Renal cortical epithelial cell (primary cell): ENCODE data around the gene OSM. TPM values are rescaled to one million over a fixed set of nuclear protein-coding genes. Genes with fewer than 3 reads are reported as not detected.
A peak's percentile ranks its signal among the peaks of the same experiment; 100 is the strongest.

ENCODE experiments used
- DNase-seq: peaks from one replicate; pipeline ENCODE4 v3.0.0-alpha.2; 2011; ENCODE audit warnings: low read depth
- total RNA-seq: library from RNA; depleted of rRNA; stranded (reverse); fragments of >200 nt; gene quantifications from 2 replicates; pipeline ENCODE4 v1.2.3, GENCODE V29; 2014

Gene OSM
- total RNA-seq: not detected in 2 replicates

DNA sequence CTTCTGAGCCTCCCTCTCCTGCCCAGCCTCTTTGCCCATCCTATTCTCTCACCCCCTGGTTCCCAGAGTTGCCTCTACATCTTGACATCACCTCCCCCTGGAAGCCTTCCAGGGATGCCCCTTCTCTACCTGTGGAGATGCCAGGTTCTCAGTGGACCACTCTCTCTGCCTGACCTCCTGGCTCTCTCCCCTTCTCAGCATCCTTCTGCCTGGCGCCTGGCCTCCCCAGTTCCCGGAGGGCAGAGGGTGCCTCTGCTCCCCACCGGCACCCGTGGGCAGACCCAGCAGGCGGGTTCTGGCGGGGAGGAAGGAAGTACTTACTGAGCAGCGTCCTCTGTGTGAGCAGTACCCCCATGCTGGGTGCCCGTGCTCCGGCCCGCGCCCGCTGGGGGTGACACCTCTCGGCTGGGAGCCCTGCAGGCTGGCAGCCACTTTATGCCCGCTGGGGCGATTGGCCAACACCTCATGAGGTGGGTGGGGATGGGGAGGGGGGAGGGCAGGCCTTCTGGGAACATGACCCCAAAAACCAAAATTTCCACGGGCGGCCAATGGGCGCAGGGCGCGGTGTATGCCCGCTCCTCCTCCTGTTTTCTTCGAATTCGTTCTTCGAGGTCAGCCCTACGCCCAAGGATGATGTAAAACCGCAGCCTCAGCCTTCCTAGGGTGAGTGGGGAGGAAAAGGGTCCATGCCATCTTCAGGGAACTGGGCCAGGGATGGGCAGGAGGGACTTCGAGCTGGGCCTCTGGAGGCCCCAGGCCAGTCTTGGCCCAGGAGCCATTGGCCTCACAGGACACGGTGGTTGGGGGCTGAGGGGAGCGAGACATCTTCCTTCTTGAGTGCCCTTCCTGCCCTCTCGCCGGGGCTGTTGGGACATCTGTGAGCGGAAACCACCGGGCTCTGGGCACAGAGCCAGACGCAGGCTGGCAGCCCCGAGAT is at the start of gene OSM:
Gene OSM (minus strand): TSS at position 407 of the 937 bp plus-strand sequence. CDS start 52 bp downstream, at position 355.
- DNase-seq: no peak

DNA sequence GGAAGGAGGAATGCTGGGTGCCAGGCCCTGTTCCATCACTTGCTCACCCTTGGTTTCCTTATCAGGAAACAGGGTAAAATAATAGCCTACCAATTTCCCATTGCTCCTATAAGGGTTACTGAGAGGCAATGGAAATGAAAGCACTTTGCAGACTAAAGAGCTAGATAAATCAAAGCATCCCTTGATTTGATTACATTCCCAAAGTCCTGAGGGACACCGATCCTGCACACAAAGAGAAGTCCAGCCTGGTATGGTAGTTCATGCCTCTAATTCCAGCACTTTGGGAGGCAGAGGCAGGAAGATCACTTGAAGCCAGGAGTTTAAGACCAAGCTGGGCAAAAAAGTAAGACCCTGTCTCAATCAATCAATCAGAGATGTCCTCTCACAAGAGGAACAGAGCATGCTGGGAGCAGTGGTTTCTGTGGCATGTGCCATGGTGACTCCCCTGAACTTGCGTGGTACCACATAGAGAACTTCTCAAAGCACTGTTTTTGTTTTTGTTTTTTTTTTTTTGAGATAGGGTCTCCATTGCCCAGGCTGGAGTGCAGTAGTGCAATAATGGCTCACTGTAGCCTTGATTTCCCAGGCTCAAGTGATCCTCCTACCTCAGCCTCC is 49.4 kb upstream of the OSM start:
- no peak for DNase-seq

DNA sequence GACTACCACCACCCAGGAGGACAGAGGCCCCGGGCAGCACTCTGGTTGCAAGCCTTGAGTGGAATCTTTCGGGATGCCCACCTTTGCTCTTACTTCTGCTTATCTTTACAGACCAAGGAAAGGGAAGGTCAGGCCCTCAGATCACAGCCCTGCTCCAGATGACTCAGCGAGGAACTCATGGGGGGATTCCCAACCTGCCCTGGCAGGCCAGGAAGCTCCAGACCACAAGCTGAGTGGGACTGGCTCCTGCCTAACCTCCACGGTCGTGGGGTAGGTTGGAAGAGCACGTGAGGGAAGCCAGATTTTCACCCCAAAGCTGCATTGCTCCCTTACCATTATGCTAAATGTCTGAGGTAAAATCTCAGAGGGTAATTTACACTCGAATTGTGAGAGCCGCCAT is 48.3 kb upstream of the OSM start:
- DNase-seq: peak; percentile 67

DNA sequence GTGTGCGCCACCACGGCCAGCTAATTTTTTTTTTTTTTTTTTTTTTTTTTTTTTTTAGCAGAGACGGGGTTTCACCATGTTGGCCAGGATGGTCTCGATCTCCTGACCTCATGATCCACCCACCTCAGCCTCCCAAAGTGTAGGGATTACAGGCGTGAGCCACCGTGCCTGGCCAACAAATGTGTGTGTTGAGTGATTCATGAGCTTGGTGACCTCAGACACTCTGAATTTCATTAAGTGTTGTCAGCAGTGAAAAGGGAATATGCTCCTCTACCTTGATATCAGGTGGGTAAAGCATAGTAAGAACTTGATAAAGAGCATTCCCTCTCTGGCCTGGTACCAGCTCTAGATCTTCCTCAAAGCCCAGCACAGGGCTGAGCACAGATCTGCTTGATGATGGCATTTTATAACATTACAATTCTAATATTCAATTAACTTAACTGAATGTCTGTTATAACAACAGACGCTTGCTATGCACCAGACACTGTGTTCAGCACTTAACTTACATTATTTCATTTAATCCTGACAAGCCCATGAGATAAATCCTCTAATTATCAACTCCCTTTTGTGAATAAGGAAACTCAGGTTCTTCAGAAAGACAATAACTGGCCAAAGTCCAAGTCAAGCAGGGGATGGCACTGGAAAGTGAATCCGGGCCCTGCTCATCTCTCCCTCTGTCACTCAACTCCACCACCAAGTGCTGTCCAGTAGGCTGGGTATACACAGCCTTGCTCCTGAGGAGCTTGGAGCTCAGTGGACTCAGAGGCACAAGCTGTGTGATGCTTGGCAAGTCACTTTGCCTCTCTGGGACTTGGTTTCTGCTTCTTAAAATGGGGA is 47.1 kb upstream of the OSM start:
- no peak for DNase-seq

DNA sequence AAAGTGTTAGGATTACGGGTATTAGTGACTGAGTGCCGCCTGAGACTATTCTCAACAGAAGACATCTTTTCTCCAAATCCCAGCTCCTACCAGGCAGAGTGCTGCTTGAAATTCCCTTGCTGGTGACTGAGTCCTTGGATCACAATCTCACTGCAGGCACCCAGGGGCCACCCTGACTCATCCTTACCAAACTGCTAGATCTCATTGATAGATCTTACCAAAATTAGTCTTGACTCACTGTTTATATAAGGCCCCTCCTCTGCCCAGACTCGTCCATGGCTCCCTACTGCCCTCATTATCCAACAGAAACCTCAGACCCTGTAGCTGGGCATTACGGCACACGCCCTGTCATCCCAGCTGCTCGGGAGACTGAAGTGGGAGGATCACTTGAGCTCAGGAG is 45.4 kb upstream of the OSM start:
- peak; percentile 89 for DNase-seq

DNA sequence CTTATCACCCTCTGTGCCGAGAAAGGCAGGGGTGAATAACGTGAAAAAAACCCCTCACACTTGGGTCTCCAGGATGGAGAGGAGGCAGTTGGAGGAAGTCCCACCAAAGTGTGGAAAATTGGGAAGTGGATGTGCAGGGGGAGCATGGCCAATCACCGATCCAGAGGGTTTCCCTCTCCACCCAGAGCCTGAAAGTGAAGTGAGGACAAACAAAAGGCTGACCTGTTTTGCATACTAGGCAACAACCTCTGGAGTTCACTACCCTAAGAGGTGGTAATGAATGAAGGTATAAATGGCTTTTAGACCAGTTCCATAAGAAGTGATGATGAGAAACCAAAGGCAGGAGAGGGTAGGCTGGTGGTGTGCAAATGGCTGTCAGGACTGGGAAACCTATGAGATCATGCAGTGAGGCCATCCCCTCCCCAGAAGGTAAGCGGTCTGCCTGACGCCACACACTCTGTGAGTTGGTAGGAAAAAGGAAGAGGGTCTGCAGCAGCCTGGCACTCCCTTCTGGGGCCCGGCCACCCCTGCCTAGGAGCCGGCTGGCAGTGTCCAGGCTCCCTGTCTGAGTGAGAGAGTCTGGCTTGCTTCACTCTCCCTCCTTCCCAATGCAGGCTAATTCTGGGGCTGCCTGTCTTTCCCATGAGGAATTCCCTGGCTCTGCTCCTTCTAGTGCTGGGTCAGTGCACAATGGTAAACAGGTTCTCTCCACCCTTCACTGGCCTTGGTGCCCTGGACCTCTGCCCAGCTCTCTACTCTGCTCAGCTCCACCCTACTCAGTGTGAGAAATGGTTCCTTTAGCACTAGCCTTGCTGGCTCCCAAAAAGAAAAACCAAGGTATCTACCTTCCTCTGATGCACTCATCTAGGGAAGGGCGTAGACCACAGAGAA is 44.5 kb upstream of the OSM start:
- DNase-seq: peak; percentile 96

DNA sequence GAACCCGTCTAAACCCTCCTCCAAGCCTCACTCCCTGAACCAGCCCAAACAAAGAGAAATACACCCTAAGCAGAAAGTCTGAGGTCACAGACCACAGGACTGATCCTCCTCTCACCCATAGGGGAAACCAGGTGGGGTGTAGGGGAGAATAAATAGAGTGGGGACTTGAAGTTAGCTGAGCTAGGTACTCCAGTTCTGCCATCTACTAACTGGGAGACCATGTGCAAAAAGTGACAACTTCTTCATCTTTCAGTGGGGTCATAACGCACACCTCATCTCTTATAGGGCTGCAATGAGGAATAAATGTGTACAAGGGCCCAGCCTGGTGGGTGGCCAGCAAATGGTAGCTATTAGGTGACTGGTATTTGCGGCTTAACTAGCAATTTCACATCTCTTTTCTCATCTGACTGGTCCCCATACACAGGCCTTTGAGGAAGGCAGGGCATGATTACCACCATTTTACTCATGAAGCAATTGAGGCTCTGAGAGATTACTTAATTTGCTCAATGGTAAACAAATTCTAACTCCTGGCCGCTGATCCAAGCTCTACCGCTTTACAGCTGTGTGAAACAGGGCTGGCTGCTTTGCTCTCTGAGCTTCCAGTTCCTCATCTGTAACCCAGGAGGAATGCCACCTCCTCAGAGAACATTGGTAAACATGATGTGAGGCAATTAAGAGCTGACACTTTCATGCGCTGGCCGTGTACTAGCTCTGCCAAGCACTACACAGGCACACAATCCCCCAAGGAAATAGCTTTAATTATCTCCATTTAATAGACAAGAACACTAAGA is 43.5 kb upstream of the OSM start:
- peak; percentile 98 for DNase-seq

DNA sequence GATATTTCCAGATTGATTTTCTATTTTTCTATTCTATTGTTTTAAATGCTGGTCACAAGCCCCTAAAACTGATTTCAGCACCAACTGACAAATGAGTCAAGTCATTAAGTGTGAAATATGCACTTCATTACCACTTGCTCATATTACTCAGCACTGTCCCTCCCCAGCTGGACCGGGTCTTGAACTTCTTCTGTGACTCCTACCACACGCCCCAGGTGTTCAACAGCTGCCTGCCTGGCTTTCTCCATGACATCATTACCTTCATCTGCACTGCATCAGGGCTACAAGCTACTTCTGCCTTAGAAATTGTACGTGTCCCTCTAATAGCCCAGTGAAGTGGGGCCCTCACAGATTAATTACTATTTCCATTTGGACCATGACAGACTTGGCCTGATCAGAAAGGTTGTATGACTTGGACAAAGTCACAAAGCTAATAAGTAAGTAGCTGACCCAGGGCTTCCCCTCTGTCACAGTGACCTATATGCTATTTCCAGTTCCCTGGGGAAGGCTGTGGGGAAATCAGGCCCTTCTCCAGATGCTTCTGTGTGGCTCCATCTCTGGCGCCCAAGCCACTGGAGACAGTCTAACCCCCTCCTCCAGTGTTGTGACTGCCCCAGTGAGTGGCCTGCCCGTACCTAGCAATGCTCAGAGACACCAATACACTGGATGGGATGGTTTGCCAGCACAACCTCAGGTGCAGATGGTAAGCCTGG is 42.0 kb upstream of the OSM start:
- peak; percentile 75 for DNase-seq

DNA sequence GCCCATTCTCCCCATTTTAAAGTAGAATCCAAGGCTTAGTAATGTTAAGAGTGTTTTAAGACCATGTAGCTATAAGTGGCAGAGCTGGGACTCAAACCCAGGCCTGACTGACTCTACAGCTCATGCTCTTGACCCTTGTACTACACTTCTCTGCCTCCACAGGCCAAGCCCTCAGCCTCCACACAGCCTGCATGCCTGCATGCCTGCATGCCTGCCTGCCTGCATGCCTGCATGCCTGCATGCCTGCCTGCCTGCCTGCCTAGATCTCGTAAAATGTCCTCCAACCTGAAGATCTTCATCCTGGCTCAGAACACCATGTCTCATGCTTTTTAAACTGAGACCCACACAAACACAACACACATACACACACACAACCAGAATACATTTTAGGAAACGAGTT is 41.4 kb upstream of the OSM start:
- DNase-seq: no peak

DNA sequence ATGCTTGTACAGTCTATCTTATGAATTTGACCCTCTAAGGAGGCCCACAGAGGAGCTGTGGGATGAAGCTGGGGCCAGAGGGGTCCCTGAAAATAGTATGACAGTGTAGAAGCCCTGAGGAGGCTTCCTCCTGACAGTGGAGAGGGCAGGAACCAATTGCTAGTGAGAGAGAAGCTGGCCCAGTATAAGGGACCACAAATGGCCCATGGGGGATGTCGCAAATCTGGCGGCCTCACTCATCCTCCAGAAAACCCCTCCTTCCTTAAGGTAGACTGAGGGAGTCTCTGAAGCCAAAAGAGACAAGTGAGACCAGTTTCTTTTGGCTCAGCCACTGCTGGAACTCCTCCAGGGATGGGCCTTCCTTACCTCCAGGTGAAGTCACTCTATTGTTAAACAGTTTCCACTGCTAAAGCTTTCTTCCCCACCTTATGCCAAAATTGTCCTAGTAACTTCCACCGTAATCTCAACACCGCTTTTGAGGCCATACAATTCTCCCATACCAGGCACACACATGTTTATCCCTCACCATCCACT is 40.5 kb upstream of the OSM start:
- no peak for DNase-seq

DNA sequence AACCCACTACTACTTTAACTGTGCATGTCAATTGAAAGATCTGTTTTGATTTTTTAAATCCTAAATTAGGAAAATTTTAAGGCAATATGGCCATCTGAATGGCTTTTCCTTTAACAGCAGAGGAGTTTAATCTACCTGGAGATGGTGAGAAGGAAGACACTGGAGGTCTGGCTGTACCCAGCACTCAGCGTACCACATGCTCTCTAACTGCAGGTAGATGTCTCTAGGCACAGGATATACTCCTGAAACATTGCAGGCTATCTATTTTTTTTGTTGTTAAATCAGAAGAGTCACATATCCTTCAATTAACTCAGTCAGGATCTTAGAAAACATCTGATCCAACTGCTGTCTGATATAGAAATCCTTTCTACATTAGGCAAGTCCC is 40.0 kb upstream of the OSM start:
- no peak for DNase-seq

DNA sequence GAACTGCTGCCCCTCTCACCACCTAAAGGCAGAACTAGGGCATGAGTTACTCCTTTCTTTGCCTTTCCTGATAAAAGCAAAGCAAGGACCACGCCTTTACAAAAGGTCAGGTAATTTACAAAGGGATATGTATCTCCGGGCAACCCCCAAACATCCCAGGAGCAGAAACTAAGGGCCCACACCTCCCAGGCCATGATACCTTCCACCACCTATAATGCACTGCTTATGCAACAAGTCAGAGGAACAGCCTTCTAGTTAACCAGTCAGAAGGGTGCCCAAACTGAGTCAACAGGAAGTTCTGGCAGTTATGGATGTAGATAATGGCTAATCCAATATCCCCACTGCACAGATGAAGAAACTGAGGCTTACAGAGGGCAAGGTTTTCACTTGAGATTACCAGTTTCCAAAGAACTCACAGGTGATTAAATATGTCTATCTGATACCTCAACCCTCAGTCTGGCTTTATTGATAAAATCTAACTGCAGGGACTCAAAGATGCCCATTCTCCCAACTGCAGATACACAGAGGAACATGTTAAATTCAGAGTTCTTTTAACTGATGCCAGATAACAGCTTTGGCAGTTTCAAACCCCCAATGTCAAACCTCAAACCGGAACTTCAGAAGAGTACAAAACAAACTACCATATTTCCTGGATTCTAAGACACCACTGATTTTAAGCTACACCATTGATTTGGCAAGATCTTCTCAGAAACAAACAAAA is 39.4 kb upstream of the OSM start:
- peak; percentile 62 for DNase-seq

DNA sequence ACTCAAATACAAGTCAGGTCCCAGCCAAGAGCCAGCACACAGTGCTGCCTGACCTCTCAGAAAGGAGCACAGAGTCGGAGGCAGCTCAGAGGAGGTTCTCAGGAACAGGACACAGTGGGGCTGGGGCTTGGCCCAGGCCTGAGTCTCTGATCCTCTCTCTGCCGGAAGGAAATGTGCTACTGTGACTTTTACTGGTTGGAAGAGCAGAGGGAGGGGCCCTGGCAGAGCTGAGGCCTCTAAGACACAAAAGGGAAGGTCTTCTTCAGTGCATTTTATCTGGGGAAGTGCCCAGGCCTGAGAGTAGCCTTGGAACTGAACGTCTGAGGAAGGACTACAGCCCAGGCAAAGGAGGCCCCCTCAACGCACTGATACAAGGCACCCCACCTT is 38.9 kb upstream of the OSM start:
- no peak for DNase-seq

DNA sequence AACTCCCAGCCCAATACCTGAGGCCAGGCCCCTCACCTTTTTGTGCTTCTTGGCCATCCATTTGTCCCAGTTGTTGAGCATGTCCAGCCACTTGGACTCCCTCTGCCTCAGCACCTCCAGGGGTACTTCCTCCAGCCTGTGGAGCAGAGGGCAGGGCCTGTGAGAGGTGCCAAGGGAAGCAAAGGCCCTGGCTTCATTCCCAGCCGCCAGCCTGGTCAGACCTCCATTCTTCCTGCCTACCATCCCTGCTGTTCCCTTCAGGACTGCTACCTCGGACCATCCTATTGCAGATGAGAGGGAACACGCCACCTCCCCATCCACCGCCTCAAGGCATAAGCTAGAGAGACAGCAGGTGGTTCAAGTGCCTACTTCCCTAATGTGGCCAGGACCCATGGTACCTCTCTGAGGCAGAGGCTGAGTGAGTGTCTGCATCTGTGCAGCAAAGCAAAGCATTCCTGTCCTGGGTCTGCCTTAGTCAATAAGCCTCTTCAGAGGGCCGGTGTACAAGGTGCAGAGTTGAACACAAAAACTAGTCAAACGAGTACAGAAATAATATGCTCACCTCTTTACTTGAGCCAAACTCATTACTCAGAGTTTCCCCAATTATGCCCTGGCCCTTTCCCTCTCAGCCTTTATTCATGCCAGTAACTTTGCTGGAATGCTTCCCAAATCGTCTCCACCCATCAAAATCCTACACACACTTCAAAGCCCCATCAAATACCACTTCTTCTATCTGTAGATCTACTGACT is 38.0 kb upstream of the OSM start:
- DNase-seq: peak; percentile 33

DNA sequence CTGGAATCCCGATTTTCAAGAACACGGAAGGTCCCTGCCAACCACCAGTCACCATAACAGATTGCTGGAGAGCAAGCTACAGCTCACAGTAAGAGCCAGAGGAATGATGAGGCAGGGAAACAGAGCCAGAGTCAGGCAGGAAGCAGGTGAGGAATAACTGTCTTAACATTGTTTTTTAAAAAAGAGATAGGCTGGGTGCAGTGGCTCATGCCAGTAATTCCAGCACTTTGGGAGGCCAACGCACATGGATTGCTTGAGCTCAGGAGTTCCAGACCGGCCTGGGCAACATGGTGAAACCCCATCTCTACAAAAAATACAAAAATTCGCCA is 36.1 kb upstream of the OSM start:
- no peak for DNase-seq

DNA sequence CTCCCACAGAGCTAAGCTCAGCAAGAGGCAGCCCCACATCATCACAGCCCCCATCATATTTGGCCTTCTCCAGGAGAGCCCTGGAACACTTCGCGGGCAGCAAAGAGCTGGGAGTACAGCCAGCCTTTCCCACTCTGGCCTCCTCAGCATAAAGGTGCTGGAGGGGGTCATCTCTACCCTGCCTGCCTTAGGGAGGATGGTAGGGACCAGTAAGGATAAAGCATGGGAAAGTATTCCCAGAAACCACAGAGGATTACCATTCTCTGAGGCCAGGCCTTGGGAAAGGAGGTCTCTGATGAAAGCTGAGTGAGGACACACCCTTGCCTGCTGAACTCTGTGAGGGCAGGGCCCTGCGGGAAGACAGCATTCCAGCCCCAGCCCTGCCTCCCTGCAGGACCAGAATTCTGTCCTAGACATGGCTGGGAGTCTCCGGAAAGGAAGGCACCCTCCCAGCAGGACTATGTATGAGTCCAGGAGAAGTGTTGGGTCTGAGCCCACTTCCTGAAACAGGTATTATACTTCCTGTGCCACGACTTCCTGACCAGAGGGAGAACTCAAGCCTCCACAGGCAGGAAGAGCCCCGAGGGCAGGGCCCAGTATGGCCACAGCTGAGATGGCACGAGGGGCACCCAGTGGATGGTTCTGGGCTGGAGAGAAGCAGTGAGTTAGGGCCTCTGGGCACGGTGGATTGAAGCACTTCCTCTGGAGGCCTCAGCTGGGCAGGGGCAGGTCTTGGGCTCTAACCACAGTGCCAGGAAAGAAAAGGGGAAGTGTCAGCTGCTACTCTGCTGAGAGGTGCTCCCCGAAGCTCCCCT is 35.6 kb upstream of the OSM start:
- DNase-seq: peak; percentile 79

DNA sequence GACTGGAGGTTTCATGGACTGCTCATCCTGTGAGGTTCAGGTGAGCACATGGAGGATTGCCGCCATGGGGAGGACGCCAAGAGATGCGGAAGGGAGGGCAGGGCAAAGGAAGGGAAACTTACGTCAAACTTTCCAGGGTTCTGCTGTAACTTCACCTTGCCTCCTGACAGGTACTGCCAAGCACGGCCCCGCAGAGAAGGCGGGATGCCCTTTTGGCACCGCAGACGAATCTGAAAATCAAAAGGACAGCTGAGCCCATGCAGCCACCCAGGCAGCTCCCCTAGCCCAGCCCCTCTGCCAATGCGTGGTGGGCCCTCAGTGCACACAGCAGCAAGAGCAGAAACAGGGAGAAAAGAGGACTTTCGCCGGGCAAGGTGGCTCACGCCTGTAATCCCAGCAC is 32.7 kb upstream of the OSM start:
- DNase-seq: no peak
